Omental fat pad (tissue), 4 donors: ENCODE data around the gene GJD3. TPM values are rescaled to one million over a fixed set of nuclear protein-coding genes. Genes with fewer than 3 reads are reported as not detected.

Source experiments
- ATAC-seq: fragments of 150-250 bp; one replicate; pipeline ENCODE4 v1.9.1; 2016; ENCODE audit warnings: mild to moderate bottlenecking, moderate library complexity; ENCODE audit not compliant: low FRiP score
- DNase-seq: peaks from one replicate; pipeline ENCODE4 v3.0.0-alpha.2; 2019; ENCODE audit warnings: low spot score
- CTCF ChIP-seq, 3 donors: fragments of 450-650 bp; IDR thresholded peaks; one replicate each; pipeline ENCODE4 v1.5.1; 2016 to 2017; ENCODE audit warnings: antibody characterized with exemption in 3 of 3, mild to moderate bottlenecking in 3 of 3, moderate library complexity in 2 of 3
- total RNA-seq, 4 donors: library from RNA; depleted of rRNA; stranded (reverse); fragments of >200 nt; gene quantifications; one replicate each; pipeline ENCODE4 v1.1.0, GENCODE V29; 2016

Gene GJD3
- total RNA-seq, 4 donors from 2014 or later = 0.60 to 2.0 TPM; not detected in 2

GRCh38 chr17:40341808-40342503 is 22.6 kb downstream of the GJD3 start:
- ATAC-seq (peak; percentile 58), DNase-seq (no peak)
- no peak for TF ChIP-seq CTCF (IDR thresholded peaks at IDR 0.05)

- DNase-seq (peak; percentile 67), ATAC-seq (peak; percentile 49)
- no peak for TF ChIP-seq CTCF (IDR thresholded peaks at IDR 0.05)
Measured at GRCh38 chr17:40340880-40341807, 23.4 kb downstream of the GJD3 start.

GRCh38 chr17:40340327-40340726 is 24.2 kb downstream of the GJD3 start:
- no peak for ATAC-seq
- TF ChIP-seq CTCF (IDR thresholded peaks at IDR 0.05) = no peak
- DNase-seq = no peak

GRCh38 chr17:40338941-40339649 is 25.4 kb downstream of the GJD3 start:
- no peak for TF ChIP-seq CTCF (IDR thresholded peaks at IDR 0.05)
- no peak for DNase-seq
- no peak for ATAC-seq

GRCh38 chr17:40338058-40338457 is 26.5 kb downstream of the GJD3 start:
- no peak for DNase-seq
- no peak for ATAC-seq
- no peak for TF ChIP-seq CTCF (IDR thresholded peaks at IDR 0.05)

GRCh38 chr17:40337351-40337750 is 27.2 kb downstream of the GJD3 start:
- ATAC-seq (no peak), DNase-seq (no peak)
- no peak for TF ChIP-seq CTCF (IDR thresholded peaks at IDR 0.05)
